Activated naive CD4-positive, alpha-beta T cell treated with anti-CD3 and anti-CD28 coated beads for 36 hours (primary cell): ENCODE data around the gene GPR141. TPM values are rescaled to one million over a fixed set of nuclear protein-coding genes. Genes with fewer than 3 reads are reported as not detected.

Experiments
- CTCF ChIA-PET: fragments of 350-600 bp; sonication (Branson Sonifier 250); formaldehyde crosslinking; loops from one replicate; lab custom pipeline; 2021; ENCODE audit warnings: antibody characterized with exemption; lab: Charles Lee
- DNase-seq: peaks from one replicate; pipeline ENCODE4 v3.0.0-alpha.2; 2020
- H3K27ac Mint-ChIP-seq: one replicate; pipeline ENCODE4 v1.8.0; 2021; ENCODE audit warnings: mild to moderate bottlenecking, mixed read lengths
- H3K27me3 Mint-ChIP-seq: one replicate; pipeline ENCODE4 v1.8.0; 2021; ENCODE audit warnings: low read depth, mixed read lengths
- H3K36me3 Mint-ChIP-seq: one replicate; pipeline ENCODE4 v1.8.0; 2021; ENCODE audit warnings: low read depth, mixed read lengths
- H3K4me1 Mint-ChIP-seq: one replicate; pipeline ENCODE4 v1.8.0; 2021; ENCODE audit warnings: low read depth, mixed read lengths
- H3K4me3 Mint-ChIP-seq: one replicate; pipeline ENCODE4 v1.8.0; 2021; ENCODE audit warnings: mild to moderate bottlenecking, moderate library complexity, mixed read lengths
- H3K9me3 Mint-ChIP-seq: one replicate; pipeline ENCODE4 v1.8.0; 2021; ENCODE audit warnings: mixed read lengths
- intact Hi-C: fragments of 100-400 bp; cut with micrococcal nuclease; formaldehyde crosslinking; loops from one replicate; pipeline ENCODE4 v1.15.1; 2023
- total RNA-seq, 2 experiments: library from RNA; stranded (reverse); gene quantifications; one replicate each; pipeline ENCODE4 v1.2.3, GENCODE V29; 2021

The GPR141 gene
- total RNA-seq, 2 experiments from 2014 or later: not detected

DNA sequence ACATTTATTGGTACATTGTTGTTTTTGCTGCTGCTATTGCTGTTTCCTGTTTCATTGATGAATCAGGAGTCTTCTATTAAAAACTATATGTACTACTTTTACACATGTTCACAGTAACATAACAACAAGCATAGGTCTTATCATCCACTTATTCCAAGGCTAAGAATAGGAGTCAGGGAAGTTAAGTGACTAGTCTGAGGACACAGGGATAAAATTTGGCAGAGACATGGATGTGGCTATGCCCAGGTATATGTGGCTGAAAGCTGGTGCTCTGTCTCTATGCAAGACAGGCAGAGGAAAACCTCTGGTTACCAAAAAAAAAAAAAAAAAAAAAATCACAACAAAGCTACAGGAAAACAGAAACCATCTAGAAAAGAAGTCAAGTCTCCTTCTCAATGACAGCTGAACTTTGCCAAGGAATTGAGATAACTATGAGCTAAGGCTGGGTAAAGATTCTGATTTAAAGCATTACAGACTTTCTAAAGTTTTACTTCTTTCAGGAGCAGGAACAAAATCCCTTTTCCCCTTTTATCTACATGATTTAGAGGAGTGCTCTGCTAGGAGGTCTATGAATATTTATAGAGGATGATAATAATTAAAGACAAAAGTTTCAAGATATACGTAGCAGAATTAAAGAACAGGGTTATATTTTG lies 70.0 kb downstream of the GPR141 start:
- intact Hi-C loops: no loop called here
- no peak overlapping the region for H3K4me3 Mint-ChIP-seq
- no peak overlapping the region for H3K27ac Mint-ChIP-seq
- no peaks in the 10 kb centered on the region for H3K36me3 Mint-ChIP-seq
- peaks cover 2% of the 10 kb centered on the region for H3K27me3 Mint-ChIP-seq
- H3K9me3 Mint-ChIP-seq: no peaks in the 10 kb centered on the region
- H3K4me1 Mint-ChIP-seq: no peaks in the 10 kb centered on the region
- CTCF ChIA-PET: no interaction called here
- DNase-seq: no peak

DNA sequence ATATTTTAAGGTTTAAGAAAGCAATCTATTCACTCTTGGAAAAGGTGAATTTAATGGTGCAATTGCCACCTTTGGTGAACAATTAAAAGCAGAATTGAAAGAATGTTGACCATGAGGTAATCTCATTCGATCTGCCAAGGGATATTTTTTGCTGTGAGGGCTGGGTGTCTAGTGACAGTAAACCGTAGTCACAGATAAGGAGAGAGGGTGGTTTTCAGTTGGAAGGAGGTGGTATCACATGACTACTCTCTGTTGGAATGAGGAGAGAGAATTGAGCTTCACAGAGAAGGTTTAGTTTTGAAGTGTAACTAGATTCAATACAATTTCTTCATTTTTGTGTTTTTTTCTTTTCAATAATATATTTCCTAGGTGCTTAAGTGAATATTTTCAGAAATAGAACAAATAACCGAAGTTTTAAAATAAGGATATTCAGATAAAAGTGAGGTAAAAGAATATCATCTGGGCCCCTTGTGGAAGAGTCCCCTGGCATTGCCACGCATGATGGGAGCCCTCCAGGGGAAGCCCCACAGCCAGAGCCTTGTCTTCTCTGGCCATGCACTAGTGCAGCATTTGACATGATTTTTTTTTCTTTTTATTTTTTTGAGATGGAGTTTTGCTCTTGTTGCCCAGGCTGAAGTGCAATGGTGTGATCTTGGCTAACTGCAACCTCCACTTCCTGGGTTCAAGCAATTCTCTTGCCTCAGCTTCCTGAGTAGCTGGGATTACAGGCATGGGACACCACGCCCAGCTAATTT lies 73.4 kb downstream of the GPR141 start:
- intact Hi-C loops: no loop called here
- H3K27ac Mint-ChIP-seq: no peak overlapping the region
- H3K4me1 Mint-ChIP-seq: no peaks in the 10 kb centered on the region
- DNase-seq: no peak
- H3K36me3 Mint-ChIP-seq: no peaks in the 10 kb centered on the region
- peaks cover 8% of the 10 kb centered on the region for H3K27me3 Mint-ChIP-seq
- H3K4me3 Mint-ChIP-seq: no peak overlapping the region
- no peaks in the 10 kb centered on the region for H3K9me3 Mint-ChIP-seq
- CTCF ChIA-PET: no interaction called here

- no peak for DNase-seq
These were observed 74.0 kb downstream of the GPR141 start for GRCh38 chr7:37757563-37757962.

DNA sequence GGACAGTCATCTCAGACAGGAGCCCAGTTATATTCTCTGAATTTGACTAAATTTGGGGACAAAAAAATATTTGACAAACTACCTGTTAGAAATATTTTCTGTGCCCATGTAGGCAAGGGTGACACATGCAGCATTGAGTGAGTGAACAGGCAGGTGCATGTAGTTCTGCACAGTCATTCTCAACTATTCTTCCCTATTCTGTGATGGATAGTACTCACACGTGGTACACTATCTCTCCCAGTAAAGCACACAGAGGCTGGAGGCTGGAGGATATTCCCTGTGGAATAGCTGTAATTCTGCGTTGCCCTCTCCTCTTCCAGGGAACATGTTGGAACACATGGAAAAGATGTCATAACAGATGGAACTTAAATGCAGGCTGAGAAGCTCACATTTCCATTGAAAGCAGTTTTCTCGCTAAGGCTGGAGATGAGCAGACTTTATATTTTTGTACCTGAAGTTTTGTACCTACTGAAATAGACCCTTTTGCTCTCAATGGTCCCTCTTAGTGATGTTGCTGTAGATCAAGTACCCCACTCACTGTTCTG lies 75.0 kb downstream of the GPR141 start:
- H3K9me3 Mint-ChIP-seq: no peaks in the 10 kb centered on the region
- intact Hi-C loops: no loop called here
- H3K4me1 Mint-ChIP-seq: no peaks in the 10 kb centered on the region
- CTCF ChIA-PET: no interaction called here
- DNase-seq: no peak
- peaks cover 10% of the 10 kb centered on the region for H3K27me3 Mint-ChIP-seq
- H3K27ac Mint-ChIP-seq: no peak overlapping the region
- H3K4me3 Mint-ChIP-seq: no peak overlapping the region
- H3K36me3 Mint-ChIP-seq: no peaks in the 10 kb centered on the region

More at GRCh38 chr7:37757563-37757962, 74.0 kb downstream of the GPR141 start:
- intact Hi-C loops: no loop called here
- H3K36me3 Mint-ChIP-seq: no peaks in the 10 kb centered on the region
- no peaks in the 10 kb centered on the region for H3K9me3 Mint-ChIP-seq
- H3K4me1 Mint-ChIP-seq: no peaks in the 10 kb centered on the region
- no peak overlapping the region for H3K27ac Mint-ChIP-seq
- peaks cover 8% of the 10 kb centered on the region for H3K27me3 Mint-ChIP-seq
- no peak overlapping the region for H3K4me3 Mint-ChIP-seq
- CTCF ChIA-PET: interaction anchor here (0.6 kb wide), 1 partner anchor 279 kb away, joined by 3 read pairs; no protein-coding TSS in a partner anchor

- Mint-ChIP-seq H3K27me3 (peaks cover 10% of the 10 kb centered on the region), H3K36me3 (no peaks in the 10 kb centered on the region), H3K27ac (no peak overlapping the region), H3K9me3 (no peaks in the 10 kb centered on the region), H3K4me1 (no peaks in the 10 kb centered on the region), H3K4me3 (no peak overlapping the region)
- no peak for DNase-seq
- intact Hi-C loops: no loop called here
- CTCF ChIA-PET: no interaction called here
These were observed 76.0 kb downstream of the GPR141 start for GRCh38 chr7:37759526-37759925.

- CTCF ChIA-PET: no interaction called here
- intact Hi-C loops: no loop called here
- H3K4me3 Mint-ChIP-seq: no peak overlapping the region
- H3K27me3 Mint-ChIP-seq: peaks cover 6% of the 10 kb centered on the region
- no peaks in the 10 kb centered on the region for H3K9me3 Mint-ChIP-seq
- H3K27ac Mint-ChIP-seq: no peak overlapping the region
- H3K4me1 Mint-ChIP-seq: no peaks in the 10 kb centered on the region
- no peaks in the 10 kb centered on the region for H3K36me3 Mint-ChIP-seq
- DNase-seq: no peak
These were observed 81.9 kb downstream of the GPR141 start for GRCh38 chr7:37765421-37765829.

DNA sequence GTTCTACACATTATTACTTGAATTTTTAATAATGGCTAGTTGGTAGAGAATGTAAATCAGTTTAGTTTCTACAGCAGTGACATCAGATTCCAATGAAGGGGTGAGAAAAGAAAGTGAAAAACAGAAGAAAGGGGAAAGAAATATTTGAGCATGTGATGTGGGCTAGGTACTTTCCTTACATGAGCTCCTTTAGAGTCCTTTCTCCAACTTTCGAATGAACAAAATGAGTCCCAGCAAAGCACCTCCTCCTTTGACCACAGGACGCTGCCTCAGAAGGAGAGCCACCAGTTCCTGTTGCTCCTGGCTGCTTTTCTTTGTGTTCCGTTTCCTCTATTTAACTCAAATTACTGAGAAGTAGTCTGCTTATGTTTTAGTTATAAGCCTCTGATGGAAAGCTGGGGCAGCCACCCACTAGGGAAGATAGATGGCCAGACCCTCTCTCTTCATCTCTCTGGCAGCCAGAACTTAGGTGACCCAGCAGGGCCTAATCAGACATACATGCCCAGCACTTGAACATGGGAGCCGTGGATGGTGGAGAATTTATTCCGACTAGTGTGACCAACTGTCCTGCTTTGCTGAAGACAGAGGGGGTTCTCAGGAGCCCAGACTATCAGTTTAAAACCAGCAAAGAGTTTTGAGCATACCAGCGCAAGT lies 82.4 kb downstream of the GPR141 start:
- Mint-ChIP-seq H3K27me3 (peaks cover 4% of the 10 kb centered on the region), H3K4me1 (no peaks in the 10 kb centered on the region), H3K4me3 (no peak overlapping the region), H3K9me3 (no peaks in the 10 kb centered on the region), H3K36me3 (no peaks in the 10 kb centered on the region), H3K27ac (peak overlapping the region; percentile 4)
- peak; percentile 10 for DNase-seq
- intact Hi-C loops: no loop called here
- CTCF ChIA-PET: no interaction called here

GRCh38 chr7:37768611-37769010 lies 85.0 kb downstream of the GPR141 start:
- CTCF ChIA-PET: no interaction called here
- DNase-seq: no peak
- H3K4me3 Mint-ChIP-seq: no peak overlapping the region
- no peak overlapping the region for H3K27ac Mint-ChIP-seq
- H3K4me1 Mint-ChIP-seq: no peaks in the 10 kb centered on the region
- peaks cover 2% of the 10 kb centered on the region for H3K9me3 Mint-ChIP-seq
- H3K27me3 Mint-ChIP-seq: peaks cover 2% of the 10 kb centered on the region
- no peaks in the 10 kb centered on the region for H3K36me3 Mint-ChIP-seq
- intact Hi-C loops: no loop called here

DNA sequence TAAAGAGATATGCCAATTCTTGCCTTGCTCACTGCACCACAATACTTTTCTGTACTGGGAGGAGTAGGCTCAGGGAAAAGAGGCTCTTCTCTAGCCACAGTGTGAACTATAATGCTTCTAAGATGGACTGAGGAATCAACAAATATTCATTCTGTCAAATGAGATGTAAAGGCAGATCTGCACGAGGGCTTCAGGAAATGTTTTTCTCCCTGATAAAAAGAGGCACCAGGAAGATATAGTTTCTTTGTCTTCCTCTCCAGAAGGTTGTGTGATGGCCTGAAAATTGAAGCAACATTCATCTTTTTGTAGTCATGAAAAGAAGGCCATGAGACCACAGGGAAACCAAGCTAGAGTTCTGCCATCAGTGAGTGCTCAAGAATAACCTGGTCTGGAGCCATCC lies 85.7 kb downstream of the GPR141 start:
- Mint-ChIP-seq H3K36me3 (no peaks in the 10 kb centered on the region), H3K4me3 (no peak overlapping the region)
- CTCF ChIA-PET: interaction anchor here (0.6 kb wide), 1 partner anchor 347 kb away, joined by 5 read pairs; no protein-coding TSS in a partner anchor

DNA sequence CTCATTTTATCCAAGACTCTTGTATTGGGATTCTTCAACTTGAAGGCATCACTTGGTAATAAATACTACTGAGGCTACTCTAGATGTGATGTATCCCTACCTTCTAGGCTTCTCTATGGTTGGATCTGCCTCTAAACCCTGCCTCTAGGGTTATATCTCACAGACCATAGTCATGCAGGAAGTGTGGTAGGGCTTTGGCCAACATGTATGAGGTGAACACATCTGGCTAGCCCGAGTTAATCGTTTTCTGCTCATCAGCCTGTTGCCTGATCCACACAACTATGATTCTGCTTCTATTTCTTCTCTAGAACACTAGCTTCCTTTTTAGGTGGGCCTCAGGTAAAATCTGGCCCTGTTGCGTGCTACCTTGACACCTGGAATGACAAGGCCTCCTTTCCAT lies 86.2 kb downstream of the GPR141 start:
- H3K4me3 Mint-ChIP-seq: no peak overlapping the region
- intact Hi-C loops: no loop called here
- H3K36me3 Mint-ChIP-seq: no peaks in the 10 kb centered on the region
- H3K9me3 Mint-ChIP-seq: peaks cover 2% of the 10 kb centered on the region
- H3K4me1 Mint-ChIP-seq: no peaks in the 10 kb centered on the region
- peaks cover under 1% of the 10 kb centered on the region for H3K27me3 Mint-ChIP-seq
- no peak for DNase-seq
- CTCF ChIA-PET: interaction anchor here (0.6 kb wide), 1 partner anchor 346 kb away, joined by 5 read pairs; no protein-coding TSS in a partner anchor
- no peak overlapping the region for H3K27ac Mint-ChIP-seq

More for the DNA sequence above, 85.7 kb downstream of the GPR141 start:
- H3K9me3 Mint-ChIP-seq: peaks cover 2% of the 10 kb centered on the region
- peaks cover 2% of the 10 kb centered on the region for H3K27me3 Mint-ChIP-seq
- DNase-seq: no peak
- intact Hi-C loops: no loop called here
- no peaks in the 10 kb centered on the region for H3K4me1 Mint-ChIP-seq
- no peak overlapping the region for H3K27ac Mint-ChIP-seq

DNA sequence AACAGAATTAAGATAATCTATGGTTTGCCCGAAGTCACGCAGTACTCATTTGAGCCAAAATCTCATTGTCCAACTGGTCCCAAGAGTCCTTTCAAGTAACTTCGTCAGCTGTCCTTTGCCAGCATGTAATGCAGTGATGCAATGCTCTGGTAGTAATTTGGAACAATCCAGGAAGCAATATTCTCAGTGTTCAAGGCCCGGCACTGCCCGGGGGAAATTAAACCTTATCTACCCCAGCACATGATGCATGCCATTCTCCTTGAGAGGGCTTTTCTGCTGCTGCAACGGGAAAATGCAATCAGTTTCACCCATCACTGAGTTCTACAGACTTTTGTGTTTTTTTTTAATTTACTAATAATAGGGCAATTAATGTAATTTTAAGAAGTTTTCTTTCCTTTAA lies 87.3 kb downstream of the GPR141 start:
- H3K27me3 Mint-ChIP-seq: no peaks in the 10 kb centered on the region

DNA sequence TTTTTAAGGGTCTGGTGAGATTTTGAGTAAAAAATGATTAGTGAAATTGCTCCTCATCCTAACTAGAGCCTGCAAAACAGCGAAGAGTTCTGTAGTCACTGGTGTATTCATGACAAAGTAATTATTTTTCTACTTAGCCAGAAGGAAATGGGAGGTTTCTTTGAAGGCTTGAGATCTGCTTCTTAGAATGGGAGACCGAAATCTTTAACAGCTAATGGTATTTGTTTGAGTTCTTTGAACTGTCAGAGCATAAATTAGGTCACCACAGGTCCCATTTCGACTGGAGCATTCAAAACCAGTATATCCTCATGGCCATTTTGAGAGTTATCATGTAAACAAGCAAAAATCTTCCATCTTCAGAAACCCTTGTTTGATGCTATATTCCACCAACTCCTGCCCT lies 87.8 kb downstream of the GPR141 start:
- H3K4me3 Mint-ChIP-seq: no peak overlapping the region
- no peaks in the 10 kb centered on the region for H3K4me1 Mint-ChIP-seq
- H3K9me3 Mint-ChIP-seq: peaks cover 9% of the 10 kb centered on the region
- H3K36me3 Mint-ChIP-seq: peaks cover 3% of the 10 kb centered on the region
- H3K27ac Mint-ChIP-seq: no peak overlapping the region
- CTCF ChIA-PET: interaction anchor here (0.7 kb wide), 1 partner anchor 418 kb away, joined by 3 read pairs; no protein-coding TSS in a partner anchor
- no peaks in the 10 kb centered on the region for H3K27me3 Mint-ChIP-seq
- DNase-seq: no peak
- intact Hi-C loops: no loop called here

More for the DNA sequence above, 87.3 kb downstream of the GPR141 start:
- Mint-ChIP-seq H3K4me3 (no peak overlapping the region), H3K9me3 (peaks cover 9% of the 10 kb centered on the region), H3K36me3 (peaks cover 3% of the 10 kb centered on the region), H3K27ac (no peak overlapping the region), H3K4me1 (no peaks in the 10 kb centered on the region)
- no peak for DNase-seq
- CTCF ChIA-PET: interaction anchor here (0.7 kb wide), 1 partner anchor 418 kb away, joined by 3 read pairs; no protein-coding TSS in a partner anchor
- intact Hi-C loops: no loop called here
